GM12865 (cell line): ENCODE measurements around the gene PLCB1.
A peak's percentile ranks its signal among the peaks of the same experiment; 100 is the strongest.

Experiments used
- DNase-seq: peaks from one replicate; pipeline ENCODE4 v3.0.0; 2010; ENCODE audit warnings: low read depth
- H3K4me3 ChIP-seq: 2 replicates; pipeline ENCODE4 v1.5.1; 2011; ENCODE audit warnings: mild to moderate bottlenecking, low read depth, low read length, control low read depth
- CTCF ChIP-seq: IDR thresholded peaks from 2 replicates; pipeline ENCODE4 v1.5.1; 2011; ENCODE audit warnings: low read length, control low read depth, low read depth, inconsistent platforms; ENCODE audit not compliant: insufficient read depth; ENCODE audit errors: missing control alignments

The PLCB1 gene

GRCh38 chr20:8210749-8211148 is 78.7 kb downstream of the PLCB1 start:
- no peak for TF ChIP-seq CTCF
- H3K4me3 ChIP-seq = no peak overlapping the region
- no peak for DNase-seq

GRCh38 chr20:8212286-8212685 is 80.2 kb downstream of the PLCB1 start:
- TF ChIP-seq CTCF = no peak
- H3K4me3 ChIP-seq = no peak overlapping the region
- peak; percentile 37 for DNase-seq

GRCh38 chr20:8213270-8213669 is 81.2 kb downstream of the PLCB1 start:
- TF ChIP-seq CTCF = no peak
- DNase-seq = no peak
- H3K4me3 ChIP-seq = no peak overlapping the region

- no peak for TF ChIP-seq CTCF
- peak; percentile 67 for DNase-seq
- peak overlapping the region; percentile 13 for H3K4me3 ChIP-seq
Observed at GRCh38 chr20:8213831-8214587, 81.9 kb downstream of the PLCB1 start.

GRCh38 chr20:8215361-8215781 is 83.3 kb downstream of the PLCB1 start:
- TF ChIP-seq CTCF = no peak
- DNase-seq = no peak
- no peak overlapping the region for H3K4me3 ChIP-seq

GRCh38 chr20:8216375-8217200 is 84.5 kb downstream of the PLCB1 start:
- no peak for DNase-seq

More at GRCh38 chr20:8216375-8217200, 84.5 kb downstream of the PLCB1 start:
- TF ChIP-seq CTCF = no peak
- H3K4me3 ChIP-seq = no peak overlapping the region
